ENCODE measurements around the gene VAPB. TPM values are rescaled to one million over a fixed set of nuclear protein-coding genes. Genes with fewer than 3 reads are reported as not detected.

VAPB gene
- total and polyA plus RNA-seq, 2 of the 4 experiments (the other 2 are of a cell fraction) = 9.1 to 26.0 TPM

GRCh38 chr20:58429303-58429702 is 40.3 kb downstream of the VAPB start:
- Histone ChIP-seq H3K79me1 (ENCODE audit: low read depth in 1 of 2, low read length in 2 of 2) (peaks cover 69 to 92% of the 10 kb centered on the region in 2 experiments), H2BK15ac (ENCODE audit: low read depth, low read length) (no peak overlapping the region), H3K23ac (ENCODE audit: low read depth, low read length) (no peak overlapping the region), H3K9me3 (ENCODE audit: control insufficient read depth, insufficient read depth, low read length) (no peaks in the 10 kb centered on the region), H3K36me3 (ENCODE audit: control insufficient read depth, insufficient read depth, low read length) (0 out of 2 replicates have a peak, but pooled peaks cover 2% of the 10 kb centered on the region), H3K27me3 (ENCODE audit: control insufficient read depth, insufficient read depth, low read length) (no peaks in the 10 kb centered on the region), H3K14ac (replicated peaks; ENCODE audit: low read depth, low read length) (no peak overlapping the region), H3K9me1 (ENCODE audit: insufficient read depth, low read length) (peaks cover 33% of the 10 kb centered on the region), H3K4me2 (ENCODE audit: low read depth, low read length) (no peak overlapping the region), H2AFZ (replicated peaks; ENCODE audit: low read length, poor library complexity) (no peak overlapping the region), H3K27ac (ENCODE audit: insufficient read depth, low read length) (no peak overlapping the region), H4K5ac (ENCODE audit: low read depth, low read length) (no peak overlapping the region), H4K8ac (ENCODE audit: low read depth in 2 of 2, low read length in 2 of 2) (no peak overlapping the region), H3K4me3 (ENCODE audit: insufficient read depth, low read depth, low read length) (no peak overlapping the region), H3K18ac (ENCODE audit: low read depth, low read length) (no peak overlapping the region), H2AK5ac (ENCODE audit: low read depth, low read length) (peak overlapping the region; percentile 4; the same call in 1 of the 2 replicates), H2BK5ac (ENCODE audit: low read depth, low read length, poor library complexity, severe bottlenecking) (no peak overlapping the region), H2AK9ac (replicated peaks; ENCODE audit: low read depth, low read length, poor library complexity) (no peak overlapping the region), H2BK20ac (ENCODE audit: low read depth, low read length) (no peak overlapping the region), H2BK120ac (ENCODE audit: low read depth, low read length) (no peak overlapping the region), H3K4me1 (ENCODE audit: control insufficient read depth, insufficient read depth, low read length) (peaks cover 21% of the 10 kb centered on the region), H4K91ac (ENCODE audit: insufficient read depth, low read depth, low read length) (no peak overlapping the region), H3K56ac (ENCODE audit: extremely low read depth, insufficient read depth, low read length) (no peak overlapping the region), H3K4ac (ENCODE audit: low read depth, low read length) (no peak overlapping the region), H4K20me1 (ENCODE audit: insufficient read depth, low read length) (peaks cover 50% of the 10 kb centered on the region), H3K9ac (ENCODE audit: low read depth, low read length) (no peak overlapping the region)
- TF ChIP-seq SMC3 (IDR thresholded peaks at IDR 0.05; ENCODE audit: low read depth, low read length) (no peak), POLR2A (IDR thresholded peaks at IDR 0.05; ENCODE audit: low read depth, low read length) (no peak), BHLHE40 (IDR thresholded peaks at IDR 0.05; ENCODE audit: low read depth, low read length) (no peak), RCOR1 (IDR thresholded peaks at IDR 0.05; ENCODE audit: insufficient replicate concordance, low read length) (no peak), NFE2L2 (IDR thresholded peaks at IDR 0.05; ENCODE audit: low read depth, low read length) (no peak), MAZ (IDR thresholded peaks at IDR 0.05; ENCODE audit: borderline replicate concordance, low read depth, low read length) (no peak), RAD21 (IDR thresholded peaks at IDR 0.05; ENCODE audit: low read length) (no peak)
- TF ChIP-seq, protein P1, sequence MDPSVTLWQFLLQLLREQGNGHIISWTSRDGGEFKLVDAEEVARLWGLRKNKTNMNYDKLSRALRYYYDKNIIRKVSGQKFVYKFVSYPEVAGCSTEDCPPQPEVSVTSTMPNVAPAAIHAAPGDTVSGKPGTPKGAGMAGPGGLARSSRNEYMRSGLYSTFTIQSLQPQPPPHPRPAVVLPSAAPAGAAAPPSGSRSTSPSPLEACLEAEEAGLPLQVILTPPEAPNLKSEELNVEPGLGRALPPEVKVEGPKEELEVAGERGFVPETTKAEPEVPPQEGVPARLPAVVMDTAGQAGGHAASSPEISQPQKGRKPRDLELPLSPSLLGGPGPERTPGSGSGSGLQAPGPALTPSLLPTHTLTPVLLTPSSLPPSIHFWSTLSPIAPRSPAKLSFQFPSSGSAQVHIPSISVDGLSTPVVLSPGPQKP (IDR thresholded peaks at IDR 0.05; ENCODE audit: borderline replicate concordance, low read depth, low read length) = no peak
- TF ChIP-seq, protein P2, sequence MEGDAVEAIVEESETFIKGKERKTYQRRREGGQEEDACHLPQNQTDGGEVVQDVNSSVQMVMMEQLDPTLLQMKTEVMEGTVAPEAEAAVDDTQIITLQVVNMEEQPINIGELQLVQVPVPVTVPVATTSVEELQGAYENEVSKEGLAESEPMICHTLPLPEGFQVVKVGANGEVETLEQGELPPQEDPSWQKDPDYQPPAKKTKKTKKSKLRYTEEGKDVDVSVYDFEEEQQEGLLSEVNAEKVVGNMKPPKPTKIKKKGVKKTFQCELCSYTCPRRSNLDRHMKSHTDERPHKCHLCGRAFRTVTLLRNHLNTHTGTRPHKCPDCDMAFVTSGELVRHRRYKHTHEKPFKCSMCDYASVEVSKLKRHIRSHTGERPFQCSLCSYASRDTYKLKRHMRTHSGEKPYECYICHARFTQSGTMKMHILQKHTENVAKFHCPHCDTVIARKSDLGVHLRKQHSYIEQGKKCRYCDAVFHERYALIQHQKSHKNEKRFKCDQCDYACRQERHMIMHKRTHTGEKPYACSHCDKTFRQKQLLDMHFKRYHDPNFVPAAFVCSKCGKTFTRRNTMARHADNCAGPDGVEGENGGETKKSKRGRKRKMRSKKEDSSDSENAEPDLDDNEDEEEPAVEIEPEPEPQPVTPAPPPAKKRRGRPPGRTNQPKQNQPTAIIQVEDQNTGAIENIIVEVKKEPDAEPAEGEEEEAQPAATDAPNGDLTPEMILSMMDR (conservative IDR thresholded peaks at IDR 0.05; ENCODE audit: low read depth, low read length) = no peak
- ChIA-PET POLR2A (ENCODE audit: unreplicated experiment) (no interaction called here), CTCF (interaction anchor here (0.7 kb wide), 1 partner anchor 9 kb away, joined by 3 read pairs; no protein-coding TSS in a partner anchor)
- ATAC-seq (ENCODE audit: low read depth) = no peak
- no peak for DNase-seq
- BruUV-seq (replicated peaks) = no TSS peak
- dilution Hi-C loops (cut with HindIII; ENCODE audit: low sequenced_read_pairs, unreplicated experiment) (no loop called here), in situ Hi-C loops (cut with MboI; ENCODE audit: low sequenced_read_pairs) (no loop called here), intact Hi-C loops (cut with micrococcal nuclease) (no loop called here)
- WGBS, 2 experiments (ENCODE audit: extremely low coverage in 2 of 2, insufficient read length in 1 of 2) = no CpG with 5 or more reads among the region's 7 CpGs

All from IMR-90 (cell line).